ENCODE results near the gene CEACAM6. TPM values are rescaled to one million over a fixed set of nuclear protein-coding genes. Genes with fewer than 3 reads are reported as not detected.

CEACAM6 gene
- total RNA-seq, 1 donor from 2014 or later, result under 0.01 TPM

DNA sequence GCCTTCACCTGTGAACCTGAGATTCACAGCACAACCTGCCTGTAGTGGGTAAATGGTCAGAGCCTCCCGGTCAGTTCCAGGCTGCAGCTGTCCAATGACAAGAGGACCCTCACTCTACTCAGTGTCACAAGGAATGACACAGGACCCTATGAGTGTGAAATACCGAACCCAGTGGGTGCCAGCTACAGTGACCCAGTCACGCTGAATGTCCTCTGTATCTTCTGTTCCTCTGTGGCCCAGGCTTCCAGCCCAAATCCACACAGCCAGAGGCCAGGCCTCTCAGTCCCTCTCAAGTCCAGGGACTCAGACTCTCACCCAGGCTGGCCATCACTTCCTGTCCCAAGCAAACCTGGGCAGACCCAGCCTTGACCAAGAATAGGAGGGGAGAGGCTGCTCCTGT, 51.8 kb downstream of the CEACAM6 start:
- Histone ChIP-seq H3K4me1 (ENCODE audit: control insufficient read depth in 3 of 3, insufficient read depth in 3 of 3, low read length in 3 of 3) (peaks cover 0 to 5% (median 0%) of the 10 kb centered on the region in 3 donors), H3K9me3 (ENCODE audit: control insufficient read depth in 3 of 3, low read length in 3 of 3) (no peaks in the 10 kb centered on the region), H3K4me3 (ENCODE audit: low read length in 3 of 3) (no peak overlapping the region), H3K9ac (ENCODE audit: low read depth in 1 of 3, low read length in 3 of 3) (no peak overlapping the region), H3K27me3 (ENCODE audit: control insufficient read depth in 3 of 3, insufficient read depth in 3 of 3, low read length in 3 of 3) (peaks cover 7 to 25% (median 12%) of the 10 kb centered on the region in 3 donors), H3K27ac (ENCODE audit: low read depth, low read length) (no peak overlapping the region), H3K36me3 (ENCODE audit: control insufficient read depth in 3 of 3, insufficient read depth in 3 of 3, low read length in 3 of 3) (no peaks in the 10 kb centered on the region)

GRCh38 chr19:41808663-41809566, 53.6 kb downstream of the CEACAM6 start:
- no peaks in the 10 kb centered on the region for H3K36me3 ChIP-seq (ENCODE audit: control insufficient read depth in 3 of 3, insufficient read depth in 3 of 3, low read length in 3 of 3)
- no peak overlapping the region for H3K4me3 ChIP-seq (ENCODE audit: low read length in 3 of 3)
- H3K4me1 ChIP-seq (ENCODE audit: control insufficient read depth in 3 of 3, insufficient read depth in 3 of 3, low read length in 3 of 3), result peaks cover 0 to 5% (median 0%) of the 10 kb centered on the region in 3 donors
- no peak overlapping the region for H3K27ac ChIP-seq (ENCODE audit: low read depth, low read length)
- no peaks in the 10 kb centered on the region for H3K9me3 ChIP-seq (ENCODE audit: control insufficient read depth in 3 of 3, low read length in 3 of 3)
- peaks cover 7 to 30% (median 12%) of the 10 kb centered on the region in 3 donors for H3K27me3 ChIP-seq (ENCODE audit: control insufficient read depth in 3 of 3, insufficient read depth in 3 of 3, low read length in 3 of 3)
- no peak overlapping the region for H3K9ac ChIP-seq (ENCODE audit: low read depth in 1 of 3, low read length in 3 of 3)

- Histone ChIP-seq H3K4me3 (ENCODE audit: low read length in 3 of 3) (no peak overlapping the region), H3K27me3 (ENCODE audit: control insufficient read depth in 3 of 3, insufficient read depth in 3 of 3, low read length in 3 of 3) (peaks cover 7 to 30% (median 12%) of the 10 kb centered on the region in 3 donors), H3K27ac (ENCODE audit: low read depth, low read length) (no peak overlapping the region), H3K9ac (ENCODE audit: low read depth in 1 of 3, low read length in 3 of 3) (no peak overlapping the region), H3K9me3 (ENCODE audit: control insufficient read depth in 3 of 3, low read length in 3 of 3) (no peaks in the 10 kb centered on the region), H3K36me3 (ENCODE audit: control insufficient read depth in 3 of 3, insufficient read depth in 3 of 3, low read length in 3 of 3) (no peaks in the 10 kb centered on the region), H3K4me1 (ENCODE audit: control insufficient read depth in 3 of 3, insufficient read depth in 3 of 3, low read length in 3 of 3) (peaks cover 0 to 5% (median 0%) of the 10 kb centered on the region in 3 donors)
Observed at GRCh38 chr19:41810301-41810700, 55.0 kb downstream of the CEACAM6 start.

- H3K36me3 ChIP-seq (ENCODE audit: control insufficient read depth in 3 of 3, insufficient read depth in 3 of 3, low read length in 3 of 3), result no peaks in the 10 kb centered on the region
- H3K27ac ChIP-seq (ENCODE audit: low read depth, low read length), result no peak overlapping the region
- H3K27me3 ChIP-seq (ENCODE audit: control insufficient read depth in 3 of 3, insufficient read depth in 3 of 3, low read length in 3 of 3), result peaks cover 7 to 30% (median 12%) of the 10 kb centered on the region in 3 donors
Observed at GRCh38 chr19:41811036-41811435, 55.7 kb downstream of the CEACAM6 start.

DNA sequence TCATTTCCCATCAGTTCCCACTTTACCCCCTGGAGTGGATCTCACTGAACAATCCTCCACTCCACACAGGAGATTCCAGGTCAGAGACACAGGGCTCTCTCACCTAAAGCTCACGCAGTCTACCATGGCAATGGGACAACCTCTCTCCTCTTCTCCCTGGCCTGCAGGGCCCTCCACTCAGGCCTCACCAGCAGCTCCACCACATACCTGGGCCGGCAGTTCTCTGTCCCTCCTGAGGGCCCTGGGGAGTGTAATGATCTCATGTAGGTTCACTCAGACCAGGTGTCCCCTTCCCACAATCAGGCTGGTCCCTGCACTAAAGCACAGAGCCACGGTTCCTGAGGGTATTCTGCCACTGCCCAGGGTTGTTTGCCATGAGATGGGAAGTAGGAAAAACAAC, 56.7 kb downstream of the CEACAM6 start:
- peaks cover 0 to 5% (median 0%) of the 10 kb centered on the region in 3 donors for H3K4me1 ChIP-seq (ENCODE audit: control insufficient read depth in 3 of 3, insufficient read depth in 3 of 3, low read length in 3 of 3)
- no peaks in the 10 kb centered on the region for H3K36me3 ChIP-seq (ENCODE audit: control insufficient read depth in 3 of 3, insufficient read depth in 3 of 3, low read length in 3 of 3)
- H3K27me3 ChIP-seq (ENCODE audit: control insufficient read depth in 3 of 3, insufficient read depth in 3 of 3, low read length in 3 of 3), result peaks cover 7 to 30% (median 12%) of the 10 kb centered on the region in 3 donors
- H3K27ac ChIP-seq (ENCODE audit: low read depth, low read length), result no peak overlapping the region
- H3K9ac ChIP-seq (ENCODE audit: low read depth in 1 of 3, low read length in 3 of 3), result no peak overlapping the region
- H3K9me3 ChIP-seq (ENCODE audit: control insufficient read depth in 3 of 3, low read length in 3 of 3), result no peaks in the 10 kb centered on the region
- H3K4me3 ChIP-seq (ENCODE audit: low read length in 3 of 3), result no peak overlapping the region

More at GRCh38 chr19:41811036-41811435, 55.7 kb downstream of the CEACAM6 start:
- no peak overlapping the region for H3K4me3 ChIP-seq (ENCODE audit: low read length in 3 of 3)
- H3K4me1 ChIP-seq (ENCODE audit: control insufficient read depth in 3 of 3, insufficient read depth in 3 of 3, low read length in 3 of 3), result peaks cover 0 to 5% (median 0%) of the 10 kb centered on the region in 3 donors
- H3K9ac ChIP-seq (ENCODE audit: low read depth in 1 of 3, low read length in 3 of 3), result no peak overlapping the region
- no peaks in the 10 kb centered on the region for H3K9me3 ChIP-seq (ENCODE audit: control insufficient read depth in 3 of 3, low read length in 3 of 3)

DNA sequence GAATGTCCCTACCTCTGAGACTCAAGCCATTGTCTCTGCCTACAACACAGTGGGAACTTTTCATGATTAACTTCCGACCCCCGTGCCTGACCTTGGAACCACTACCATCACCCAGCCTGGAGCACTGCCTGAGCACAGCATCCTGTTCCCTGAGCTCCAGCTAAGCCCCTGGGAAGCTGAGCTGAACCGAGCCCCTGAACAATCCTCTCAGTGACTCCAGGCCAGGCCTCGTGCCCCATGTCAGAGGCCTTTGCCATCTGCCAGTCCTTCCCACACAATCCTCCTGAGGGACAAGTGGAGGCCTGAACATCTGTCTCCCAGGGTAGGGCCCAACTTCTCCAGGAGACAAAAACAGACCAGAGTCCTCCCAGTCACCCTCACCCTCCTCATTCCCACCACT, 58.6 kb downstream of the CEACAM6 start:
- H3K27me3 ChIP-seq (ENCODE audit: control insufficient read depth in 3 of 3, insufficient read depth in 3 of 3, low read length in 3 of 3), result peaks cover 0 to 22% (median 12%) of the 10 kb centered on the region in 3 donors
- H3K4me1 ChIP-seq (ENCODE audit: control insufficient read depth in 3 of 3, insufficient read depth in 3 of 3, low read length in 3 of 3), result no peaks in the 10 kb centered on the region
- H3K9ac ChIP-seq (ENCODE audit: low read depth in 1 of 3, low read length in 3 of 3), result no peak overlapping the region
- H3K9me3 ChIP-seq (ENCODE audit: control insufficient read depth in 3 of 3, low read length in 3 of 3), result no peaks in the 10 kb centered on the region
- no peak overlapping the region for H3K4me3 ChIP-seq (ENCODE audit: low read length in 3 of 3)
- no peak overlapping the region for H3K27ac ChIP-seq (ENCODE audit: low read depth, low read length)
- H3K36me3 ChIP-seq (ENCODE audit: control insufficient read depth in 3 of 3, insufficient read depth in 3 of 3, low read length in 3 of 3), result no peaks in the 10 kb centered on the region

DNA sequence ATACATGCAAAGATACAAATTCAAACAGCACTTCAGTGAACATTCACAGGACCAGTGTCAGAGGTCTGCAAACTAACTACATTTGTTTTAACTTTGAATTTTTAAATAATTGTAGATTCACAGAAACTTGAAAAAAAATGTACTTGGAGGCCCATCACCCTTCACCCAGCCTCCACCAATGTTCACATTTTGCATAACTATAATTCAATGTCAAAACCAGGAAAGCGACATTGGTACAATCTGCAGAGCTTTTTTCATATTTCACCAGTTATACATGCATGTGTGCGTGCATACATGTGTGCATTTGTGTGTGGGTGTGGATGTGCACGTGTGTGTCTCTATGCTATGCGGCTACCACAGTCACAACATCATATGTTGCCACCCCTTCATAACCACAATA, 60.0 kb downstream of the CEACAM6 start:
- peaks cover 0 to 11% (median 4%) of the 10 kb centered on the region in 3 donors for H3K27me3 ChIP-seq (ENCODE audit: control insufficient read depth in 3 of 3, insufficient read depth in 3 of 3, low read length in 3 of 3)
- H3K4me3 ChIP-seq (ENCODE audit: low read length in 3 of 3), result no peak overlapping the region
- no peaks in the 10 kb centered on the region for H3K9me3 ChIP-seq (ENCODE audit: control insufficient read depth in 3 of 3, low read length in 3 of 3)
- no peak overlapping the region for H3K27ac ChIP-seq (ENCODE audit: low read depth, low read length)
- no peaks in the 10 kb centered on the region for H3K4me1 ChIP-seq (ENCODE audit: control insufficient read depth in 3 of 3, insufficient read depth in 3 of 3, low read length in 3 of 3)
- H3K9ac ChIP-seq (ENCODE audit: low read depth in 1 of 3, low read length in 3 of 3), result no peak overlapping the region
- H3K36me3 ChIP-seq (ENCODE audit: control insufficient read depth in 3 of 3, insufficient read depth in 3 of 3, low read length in 3 of 3), result no peaks in the 10 kb centered on the region

GRCh38 chr19:41816761-41817160, 61.4 kb downstream of the CEACAM6 start:
- Histone ChIP-seq H3K4me1 (ENCODE audit: control insufficient read depth in 3 of 3, insufficient read depth in 3 of 3, low read length in 3 of 3) (no peaks in the 10 kb centered on the region), H3K27ac (ENCODE audit: low read depth, low read length) (no peak overlapping the region), H3K9me3 (ENCODE audit: control insufficient read depth in 3 of 3, low read length in 3 of 3) (no peaks in the 10 kb centered on the region), H3K36me3 (ENCODE audit: control insufficient read depth in 3 of 3, insufficient read depth in 3 of 3, low read length in 3 of 3) (no peaks in the 10 kb centered on the region), H3K27me3 (ENCODE audit: control insufficient read depth in 3 of 3, insufficient read depth in 3 of 3, low read length in 3 of 3) (peaks cover 0 to 8% (median 7%) of the 10 kb centered on the region in 3 donors), H3K9ac (ENCODE audit: low read depth in 1 of 3, low read length in 3 of 3) (no peak overlapping the region), H3K4me3 (ENCODE audit: low read length in 3 of 3) (no peak overlapping the region)

DNA sequence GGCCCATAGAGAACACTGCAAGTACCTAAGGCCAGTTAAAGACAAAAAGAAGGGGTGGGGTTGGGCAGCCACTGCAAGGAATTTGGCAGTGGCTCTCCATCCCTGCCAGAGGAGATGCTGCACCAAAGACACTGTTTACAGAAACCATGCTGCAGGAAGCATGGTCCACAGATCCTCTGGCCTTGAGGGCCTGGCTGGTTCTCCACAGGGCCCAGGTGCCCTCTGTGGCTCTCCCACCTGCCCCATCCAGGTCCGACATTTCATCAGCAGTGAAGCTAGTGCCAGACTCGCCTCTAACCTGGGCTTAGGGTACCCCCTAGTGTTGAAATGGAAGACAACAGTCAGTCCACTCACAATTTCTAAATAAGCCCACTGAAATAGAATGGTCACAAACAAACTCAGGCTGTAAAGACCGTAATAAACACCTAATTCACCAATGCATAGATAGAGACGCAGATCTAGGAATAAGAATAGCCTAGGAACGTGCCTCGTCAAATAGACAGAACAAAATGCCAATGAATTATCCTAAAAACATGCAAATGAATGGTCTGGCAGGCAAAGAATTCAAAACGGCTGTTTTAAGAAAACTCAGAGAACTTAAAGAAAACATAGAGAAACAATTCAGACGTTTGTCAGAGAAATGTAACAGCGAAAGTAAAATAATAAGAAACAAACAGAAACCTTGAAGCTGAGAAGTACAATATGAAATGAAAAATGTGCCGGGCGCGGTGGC, 65.8 kb downstream of the CEACAM6 start:
- Histone ChIP-seq H3K9me3 (ENCODE audit: control insufficient read depth in 3 of 3, low read length in 3 of 3) (no peaks in the 10 kb centered on the region), H3K27ac (ENCODE audit: low read depth, low read length) (no peak overlapping the region), H3K9ac (ENCODE audit: low read depth in 1 of 3, low read length in 3 of 3) (no peak overlapping the region), H3K4me3 (ENCODE audit: low read length in 3 of 3) (no peak overlapping the region), H3K36me3 (ENCODE audit: control insufficient read depth in 3 of 3, insufficient read depth in 3 of 3, low read length in 3 of 3) (no peaks in the 10 kb centered on the region), H3K4me1 (ENCODE audit: control insufficient read depth in 3 of 3, insufficient read depth in 3 of 3, low read length in 3 of 3) (no peaks in the 10 kb centered on the region), H3K27me3 (ENCODE audit: control insufficient read depth in 3 of 3, insufficient read depth in 3 of 3, low read length in 3 of 3) (peaks cover 0 to 7% (median 4%) of the 10 kb centered on the region in 3 donors)

All from skeletal muscle tissue (tissue), 4 donors.